Measurements from ENCODE around the gene SYTL1.
"Not testable (repeated sequence)": the region's sequence is repeated elsewhere in the genome, so short reads cannot be mapped to it uniquely, and the experiment has no call there.

The SYTL1 gene

DNA sequence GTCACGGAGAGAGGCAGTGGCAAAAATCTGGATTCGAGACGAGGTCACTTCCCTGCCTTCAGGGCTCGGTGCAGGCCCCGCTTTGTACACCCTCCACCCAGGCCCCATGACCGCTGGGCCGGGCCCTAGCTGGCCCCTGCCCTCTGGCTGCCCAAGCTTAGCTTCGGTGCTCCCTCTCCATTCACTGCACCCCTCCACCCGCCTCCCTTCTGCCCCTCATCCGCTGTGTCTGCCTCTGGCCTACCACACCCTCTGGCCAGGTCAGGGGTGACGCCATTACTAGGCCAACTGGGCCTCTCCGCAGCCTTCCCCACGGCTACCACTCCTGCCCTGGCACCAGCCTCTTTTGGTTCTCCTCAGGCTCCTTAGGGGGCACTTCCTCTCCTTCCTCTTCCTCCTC lies 41.8 kb downstream of the SYTL1 start:
- TF ChIP-seq, protein P1, sequence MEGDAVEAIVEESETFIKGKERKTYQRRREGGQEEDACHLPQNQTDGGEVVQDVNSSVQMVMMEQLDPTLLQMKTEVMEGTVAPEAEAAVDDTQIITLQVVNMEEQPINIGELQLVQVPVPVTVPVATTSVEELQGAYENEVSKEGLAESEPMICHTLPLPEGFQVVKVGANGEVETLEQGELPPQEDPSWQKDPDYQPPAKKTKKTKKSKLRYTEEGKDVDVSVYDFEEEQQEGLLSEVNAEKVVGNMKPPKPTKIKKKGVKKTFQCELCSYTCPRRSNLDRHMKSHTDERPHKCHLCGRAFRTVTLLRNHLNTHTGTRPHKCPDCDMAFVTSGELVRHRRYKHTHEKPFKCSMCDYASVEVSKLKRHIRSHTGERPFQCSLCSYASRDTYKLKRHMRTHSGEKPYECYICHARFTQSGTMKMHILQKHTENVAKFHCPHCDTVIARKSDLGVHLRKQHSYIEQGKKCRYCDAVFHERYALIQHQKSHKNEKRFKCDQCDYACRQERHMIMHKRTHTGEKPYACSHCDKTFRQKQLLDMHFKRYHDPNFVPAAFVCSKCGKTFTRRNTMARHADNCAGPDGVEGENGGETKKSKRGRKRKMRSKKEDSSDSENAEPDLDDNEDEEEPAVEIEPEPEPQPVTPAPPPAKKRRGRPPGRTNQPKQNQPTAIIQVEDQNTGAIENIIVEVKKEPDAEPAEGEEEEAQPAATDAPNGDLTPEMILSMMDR (IDR thresholded peaks at IDR 0.05; ENCODE audit: extremely low read depth, missing control alignments), result no peak

DNA sequence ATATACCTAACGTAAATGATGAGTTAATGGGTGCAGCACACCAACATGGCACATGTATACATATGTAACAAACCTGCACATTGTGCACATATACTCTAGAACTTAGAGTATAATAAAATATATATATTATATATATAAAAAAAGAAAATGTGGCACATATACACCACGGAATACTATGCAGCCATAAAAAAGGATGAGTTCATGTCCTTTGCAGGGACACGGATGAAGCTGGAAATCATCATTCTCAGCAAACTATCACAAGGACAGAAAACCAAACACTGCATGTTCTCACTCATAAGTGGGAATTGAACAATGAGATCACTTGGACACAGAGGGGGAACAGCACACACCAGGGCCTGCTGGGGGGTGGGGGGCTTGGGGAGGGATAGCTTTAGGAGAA lies 43.0 kb downstream of the SYTL1 start:
- DNase-seq (ENCODE audit: low spot score), result not testable (repeated sequence)

More for the DNA sequence above, 41.8 kb downstream of the SYTL1 start:
- no peak for DNase-seq (ENCODE audit: low spot score)

DNA sequence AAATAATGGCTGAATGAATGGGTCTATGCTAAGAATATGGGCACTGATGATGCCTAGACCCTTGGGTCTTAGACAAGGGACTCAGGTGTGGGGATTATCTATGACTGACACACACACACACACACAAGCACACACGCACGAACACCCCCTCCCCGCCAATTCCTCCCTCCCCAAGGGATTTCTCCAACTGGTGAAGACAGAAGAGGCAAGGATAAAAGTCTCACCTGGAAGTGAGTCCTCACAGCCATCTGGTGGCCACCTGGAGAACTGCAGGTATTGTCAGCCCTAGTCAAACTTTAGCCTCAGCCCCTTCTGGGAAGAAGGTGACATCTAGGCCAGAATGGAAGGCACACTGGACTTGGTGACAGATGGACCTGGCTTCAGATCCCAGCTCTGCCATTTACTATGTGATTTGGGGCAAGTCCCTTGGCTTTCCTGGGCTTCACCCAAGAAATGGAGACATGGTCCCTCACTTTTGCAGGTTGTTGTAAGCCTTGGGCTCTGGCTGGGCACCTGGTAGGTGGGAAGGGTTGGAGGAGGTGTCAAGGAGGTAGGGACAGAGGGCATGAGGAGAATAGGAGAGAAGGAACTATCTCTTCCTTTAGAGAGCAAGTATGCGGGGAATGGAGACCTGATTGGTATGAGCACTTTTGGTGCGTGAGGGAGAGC lies 46.6 kb downstream of the SYTL1 start:
- peak; percentile 86 for DNase-seq (ENCODE audit: low spot score)

DNA sequence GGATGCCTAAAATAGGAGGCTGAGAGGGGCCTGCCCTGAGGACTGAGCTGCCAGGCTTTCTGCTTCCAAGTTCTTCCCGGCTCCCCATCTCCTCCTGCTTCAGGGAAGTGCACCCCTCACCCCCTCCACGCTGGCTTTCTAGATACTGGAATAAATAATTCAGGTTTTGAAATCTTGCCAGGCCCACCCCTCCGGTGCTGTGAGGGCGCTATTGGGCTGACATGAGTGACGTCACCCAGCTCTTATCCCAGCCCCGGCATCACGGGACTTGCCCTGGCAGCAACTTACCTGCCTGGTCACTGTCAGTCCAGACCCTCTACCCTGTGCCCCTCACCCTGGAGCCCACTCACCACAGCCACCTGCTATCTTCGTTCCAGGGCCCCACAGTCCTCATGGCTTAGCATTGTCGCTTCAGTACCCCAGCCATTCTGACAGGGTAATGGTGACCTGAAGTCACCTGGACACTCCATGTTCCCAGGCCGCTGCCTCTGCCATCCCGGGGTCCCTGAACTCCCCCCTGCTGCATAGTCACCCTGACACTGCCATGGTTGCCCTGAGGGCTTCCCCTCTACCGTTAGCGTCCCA lies 49.8 kb downstream of the SYTL1 start:
- TF ChIP-seq, protein P1 (IDR thresholded peaks at IDR 0.05; ENCODE audit: extremely low read depth, missing control alignments), result peak; percentile 3
- DNase-seq (ENCODE audit: low spot score), result peak; percentile 44

More for the DNA sequence above, 46.6 kb downstream of the SYTL1 start:
- TF ChIP-seq, protein P1 (IDR thresholded peaks at IDR 0.05; ENCODE audit: extremely low read depth, missing control alignments), result peak; percentile 95

DNA sequence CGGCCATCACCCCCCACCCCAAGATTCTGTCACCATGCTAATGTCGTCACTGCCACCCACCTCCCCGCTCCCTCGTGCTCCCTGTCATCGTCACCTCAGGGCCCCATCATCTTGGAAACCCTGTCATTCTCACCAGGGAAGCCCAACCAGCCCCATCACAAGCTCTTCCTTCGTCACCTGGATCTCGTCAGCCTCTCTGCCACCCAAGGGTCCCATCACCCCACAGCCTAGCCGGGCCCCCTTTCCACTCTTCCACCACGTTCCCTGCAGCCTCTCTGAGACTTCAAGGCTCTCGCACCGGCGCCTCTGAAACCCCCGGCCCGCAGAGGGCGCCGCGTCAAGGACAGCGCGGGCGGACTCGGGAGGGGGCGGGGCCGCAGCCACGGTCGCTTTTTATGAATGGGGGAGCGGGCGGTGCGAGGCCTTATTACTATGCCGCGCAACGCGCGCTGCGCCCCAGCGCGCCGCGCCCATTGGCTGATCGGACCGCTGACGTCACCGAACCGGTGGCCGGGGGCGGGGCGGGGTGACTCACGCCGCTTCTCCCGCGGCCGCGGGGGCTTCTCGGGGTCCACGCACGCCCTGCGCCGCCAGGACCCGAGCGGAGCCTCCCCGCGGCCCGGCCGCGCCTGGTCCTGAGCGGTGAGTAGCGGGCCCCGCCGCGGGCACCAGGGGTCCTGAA lies 50.4 kb downstream of the SYTL1 start, which contains the start of gene GPR3:
Gene GPR3 (plus strand): TSS at position 527 of the 682 bp plus-strand sequence. CDS start 1,177 bp downstream, outside the sequence.
- TF ChIP-seq, protein P1 (IDR thresholded peaks at IDR 0.05; ENCODE audit: extremely low read depth, missing control alignments), result peak; percentile 41
- DNase-seq (ENCODE audit: low spot score), result peak; percentile 96

DNA sequence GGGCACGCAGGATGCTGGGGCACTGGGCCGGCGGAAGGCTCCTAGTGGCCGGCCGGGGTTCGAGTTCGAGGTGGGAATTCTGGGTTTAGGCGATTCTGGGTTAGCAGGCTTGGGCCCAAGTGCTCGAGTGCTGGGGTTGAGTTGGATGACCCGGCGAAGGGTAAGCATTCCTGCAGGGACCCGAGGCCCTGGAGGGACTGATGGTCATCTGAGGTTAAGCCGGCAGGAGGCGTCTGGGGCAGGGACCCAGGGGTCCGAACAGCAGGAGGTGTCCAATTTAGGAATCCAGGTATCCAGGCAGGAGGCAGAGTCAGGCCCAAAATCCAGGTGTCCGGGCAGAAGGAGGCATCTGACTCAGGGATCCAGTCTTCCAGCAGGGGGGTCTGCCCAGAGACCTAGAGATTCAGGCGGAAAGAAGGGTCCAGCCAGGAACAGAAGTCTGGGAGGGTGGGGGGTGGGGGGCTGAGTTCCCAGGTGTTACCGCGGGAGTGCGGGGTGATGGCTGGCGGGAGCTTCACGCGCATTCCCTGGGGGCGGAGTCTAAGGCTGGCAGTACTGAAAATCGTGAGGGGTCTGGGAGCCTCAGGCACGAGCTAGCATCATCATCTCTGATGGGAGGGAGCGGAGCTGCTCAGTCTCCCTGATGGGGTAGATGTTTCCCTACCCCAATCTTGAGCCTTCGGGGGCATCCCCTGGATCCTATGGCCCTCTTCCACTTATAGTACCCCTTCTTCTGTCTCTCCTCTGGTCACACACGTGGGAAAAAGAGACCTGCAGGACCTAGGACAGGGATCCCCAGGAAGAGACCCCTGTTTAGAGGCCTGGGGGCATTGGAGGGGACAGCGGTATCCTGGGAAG lies 51.2 kb downstream of the SYTL1 start:
- DNase-seq (ENCODE audit: low spot score), result peak; percentile 40

More for the DNA sequence above, 51.2 kb downstream of the SYTL1 start:
- TF ChIP-seq, protein P1 (IDR thresholded peaks at IDR 0.05; ENCODE audit: extremely low read depth, missing control alignments), result no peak
